ENCODE measurements around the gene GADD45A. TPM values are rescaled to one million over a fixed set of nuclear protein-coding genes. Genes with fewer than 3 reads are reported as not detected.

Gene GADD45A, protein sequence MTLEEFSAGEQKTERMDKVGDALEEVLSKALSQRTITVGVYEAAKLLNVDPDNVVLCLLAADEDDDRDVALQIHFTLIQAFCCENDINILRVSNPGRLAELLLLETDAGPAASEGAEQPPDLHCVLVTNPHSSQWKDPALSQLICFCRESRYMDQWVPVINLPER
- 54.0 TPM for polyA plus RNA-seq (2013, experiment 1 of 4)
- polyA plus RNA-seq (2013, experiment 2 of 4): 46.8 TPM
- polyA plus RNA-seq (2013, experiment 3 of 4): 35.4 TPM
- 40.9 TPM for polyA plus RNA-seq (2013, experiment 4 of 4)

DNA sequence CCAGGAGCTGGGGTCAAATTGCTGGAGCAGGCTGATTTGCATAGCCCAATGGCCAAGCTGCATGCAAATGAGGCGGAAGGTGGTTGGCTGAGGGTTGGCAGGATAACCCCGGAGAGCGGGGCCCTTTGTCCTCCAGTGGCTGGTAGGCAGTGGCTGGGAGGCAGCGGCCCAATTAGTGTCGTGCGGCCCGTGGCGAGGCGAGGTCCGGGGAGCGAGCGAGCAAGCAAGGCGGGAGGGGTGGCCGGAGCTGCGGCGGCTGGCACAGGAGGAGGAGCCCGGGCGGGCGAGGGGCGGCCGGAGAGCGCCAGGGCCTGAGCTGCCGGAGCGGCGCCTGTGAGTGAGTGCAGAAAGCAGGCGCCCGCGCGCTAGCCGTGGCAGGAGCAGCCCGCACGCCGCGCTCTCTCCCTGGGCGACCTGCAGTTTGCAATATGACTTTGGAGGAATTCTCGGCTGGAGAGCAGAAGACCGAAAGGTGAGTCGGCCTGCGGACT is at the start of gene GADD45A:
GADD45A (plus strand) TSS at position 135 of the 491 bp plus-strand sequence; CDS start at position 429, 294 bp downstream.
- Histone ChIP-seq H3K36me3 (ENCODE audit: control insufficient read depth, insufficient read depth, low read length) (peaks cover 4% of the 10 kb centered on the region), H3K27me3 (ENCODE audit: control insufficient read depth, insufficient read depth, low read length, poor library complexity, severe bottlenecking) (no peaks in the 10 kb centered on the region), H3K9me3 (ENCODE audit: control insufficient read depth, low read length) (no peaks in the 10 kb centered on the region), H3K4me3 (ENCODE audit: insufficient read depth, low read depth, low read length) (peak within 1 kb of the TSS; percentile 100), H3K4me1 (ENCODE audit: control insufficient read depth, insufficient read depth, low read length) (peaks cover 25% of the 10 kb centered on the region), H3K27ac (ENCODE audit: insufficient read depth, low read depth, low read length, poor library complexity, severe bottlenecking) (peak within 1 kb of the TSS; percentile 96)
- WGBS, 2 experiments: 0 to 1% methylated on average over 39 of the region's 39 CpGs

GRCh38 chr1:67636146-67636545 is 48.9 kb upstream of the GADD45A start:
- no peaks in the 10 kb centered on the region for H3K36me3 ChIP-seq (ENCODE audit: control insufficient read depth, insufficient read depth, low read length)
- no peaks in the 10 kb centered on the region for H3K9me3 ChIP-seq (ENCODE audit: control insufficient read depth, low read length)
- H3K27ac ChIP-seq (ENCODE audit: insufficient read depth, low read depth, low read length, poor library complexity, severe bottlenecking): no peak overlapping the region
- H3K4me1 ChIP-seq (ENCODE audit: control insufficient read depth, insufficient read depth, low read length): no peaks in the 10 kb centered on the region
- H3K4me3 ChIP-seq (ENCODE audit: insufficient read depth, low read depth, low read length): no peak overlapping the region
- H3K27me3 ChIP-seq (ENCODE audit: control insufficient read depth, insufficient read depth, low read length, poor library complexity, severe bottlenecking): no peaks in the 10 kb centered on the region

GRCh38 chr1:67639361-67639760 is 45.6 kb upstream of the GADD45A start:
- no peak overlapping the region for H3K4me3 ChIP-seq (ENCODE audit: insufficient read depth, low read depth, low read length)
- no peaks in the 10 kb centered on the region for H3K9me3 ChIP-seq (ENCODE audit: control insufficient read depth, low read length)
- H3K4me1 ChIP-seq (ENCODE audit: control insufficient read depth, insufficient read depth, low read length): peaks cover 10% of the 10 kb centered on the region
- H3K27me3 ChIP-seq (ENCODE audit: control insufficient read depth, insufficient read depth, low read length, poor library complexity, severe bottlenecking): no peaks in the 10 kb centered on the region
- no peaks in the 10 kb centered on the region for H3K36me3 ChIP-seq (ENCODE audit: control insufficient read depth, insufficient read depth, low read length)
- no peak overlapping the region for H3K27ac ChIP-seq (ENCODE audit: insufficient read depth, low read depth, low read length, poor library complexity, severe bottlenecking)
- 78 to 79% methylated on average over 6 of the region's 6 CpGs for WGBS, 2 experiments

GRCh38 chr1:67642629-67643028 is 42.4 kb upstream of the GADD45A start:
- Histone ChIP-seq H3K36me3 (ENCODE audit: control insufficient read depth, insufficient read depth, low read length) (no peaks in the 10 kb centered on the region), H3K27ac (ENCODE audit: insufficient read depth, low read depth, low read length, poor library complexity, severe bottlenecking) (no peak overlapping the region), H3K4me1 (ENCODE audit: control insufficient read depth, insufficient read depth, low read length) (peaks cover 33% of the 10 kb centered on the region), H3K4me3 (ENCODE audit: insufficient read depth, low read depth, low read length) (no peak overlapping the region), H3K9me3 (ENCODE audit: control insufficient read depth, low read length) (no peaks in the 10 kb centered on the region), H3K27me3 (ENCODE audit: control insufficient read depth, insufficient read depth, low read length, poor library complexity, severe bottlenecking) (no peaks in the 10 kb centered on the region)
- whole genome bisulfite sequencing, 2 experiments: 45% methylated on average over 9 of the region's 9 CpGs

DNA sequence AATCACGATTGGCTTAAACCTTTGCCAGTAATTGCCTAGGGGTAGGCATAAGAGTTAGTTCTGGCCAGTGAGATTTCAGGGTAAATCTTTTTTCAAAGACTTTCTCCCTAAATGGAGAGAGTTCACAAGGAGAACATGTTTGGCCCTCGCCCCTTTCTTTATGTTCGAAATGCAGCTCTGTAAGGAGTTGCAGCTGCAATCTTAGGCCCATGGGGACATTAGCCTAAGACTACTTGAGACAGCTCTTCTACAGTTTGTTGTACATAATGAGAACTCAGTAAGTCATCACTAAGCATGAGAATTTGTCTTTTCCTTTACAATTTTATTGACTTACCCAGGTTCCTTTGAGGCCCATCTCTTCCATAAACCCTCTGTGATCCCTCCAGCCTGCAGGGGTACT is 40.4 kb upstream of the GADD45A start:
- Histone ChIP-seq H3K4me1 (ENCODE audit: control insufficient read depth, insufficient read depth, low read length) (peaks cover 34% of the 10 kb centered on the region), H3K9me3 (ENCODE audit: control insufficient read depth, low read length) (no peaks in the 10 kb centered on the region), H3K4me3 (ENCODE audit: insufficient read depth, low read depth, low read length) (no peak overlapping the region), H3K27me3 (ENCODE audit: control insufficient read depth, insufficient read depth, low read length, poor library complexity, severe bottlenecking) (no peaks in the 10 kb centered on the region), H3K36me3 (ENCODE audit: control insufficient read depth, insufficient read depth, low read length) (no peaks in the 10 kb centered on the region), H3K27ac (ENCODE audit: insufficient read depth, low read depth, low read length, poor library complexity, severe bottlenecking) (no peak overlapping the region)
- 94 to 97% methylated on average over 3 of the region's 3 CpGs for WGBS, 2 experiments

DNA sequence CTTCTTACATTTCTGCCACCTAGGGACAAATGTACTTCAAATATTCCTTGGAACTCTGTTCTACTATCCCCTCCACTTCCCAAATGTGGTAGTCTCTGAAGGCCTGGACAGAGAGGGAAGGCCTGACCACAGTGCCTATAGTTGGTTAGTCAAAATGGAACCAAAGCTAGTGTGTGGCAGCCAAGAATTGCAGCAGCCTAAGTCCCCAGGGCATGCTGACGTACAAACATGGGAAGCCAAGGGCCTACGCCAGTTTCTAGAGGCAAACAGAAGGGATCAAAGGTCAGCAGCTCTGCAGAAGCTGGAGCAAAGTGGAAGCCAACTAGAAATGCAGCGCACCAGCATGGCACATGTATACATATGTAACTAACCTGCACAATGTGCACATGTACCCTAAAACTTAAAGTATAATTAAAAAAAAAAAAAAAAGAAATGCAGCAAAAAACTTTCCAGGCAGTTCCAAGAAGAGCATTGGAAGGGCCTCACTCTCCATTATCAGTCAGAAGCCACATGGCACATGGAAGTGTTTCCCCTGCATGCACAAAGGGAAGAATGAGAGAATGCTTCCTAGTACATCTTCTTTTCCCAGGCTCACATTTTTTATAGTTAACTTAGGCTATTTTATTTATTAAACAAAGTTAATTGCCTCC is 39.4 kb upstream of the GADD45A start:
- no peaks in the 10 kb centered on the region for H3K36me3 ChIP-seq (ENCODE audit: control insufficient read depth, insufficient read depth, low read length)
- H3K4me1 ChIP-seq (ENCODE audit: control insufficient read depth, insufficient read depth, low read length): peaks cover 34% of the 10 kb centered on the region
- WGBS, 2 experiments: 30 to 53% methylated on average over 2 to 3 of the region's 3 CpGs
- no peaks in the 10 kb centered on the region for H3K9me3 ChIP-seq (ENCODE audit: control insufficient read depth, low read length)
- H3K27me3 ChIP-seq (ENCODE audit: control insufficient read depth, insufficient read depth, low read length, poor library complexity, severe bottlenecking): no peaks in the 10 kb centered on the region
- peak overlapping the region; percentile 93 for H3K27ac ChIP-seq (ENCODE audit: insufficient read depth, low read depth, low read length, poor library complexity, severe bottlenecking)
- H3K4me3 ChIP-seq (ENCODE audit: insufficient read depth, low read depth, low read length): no peak overlapping the region

DNA sequence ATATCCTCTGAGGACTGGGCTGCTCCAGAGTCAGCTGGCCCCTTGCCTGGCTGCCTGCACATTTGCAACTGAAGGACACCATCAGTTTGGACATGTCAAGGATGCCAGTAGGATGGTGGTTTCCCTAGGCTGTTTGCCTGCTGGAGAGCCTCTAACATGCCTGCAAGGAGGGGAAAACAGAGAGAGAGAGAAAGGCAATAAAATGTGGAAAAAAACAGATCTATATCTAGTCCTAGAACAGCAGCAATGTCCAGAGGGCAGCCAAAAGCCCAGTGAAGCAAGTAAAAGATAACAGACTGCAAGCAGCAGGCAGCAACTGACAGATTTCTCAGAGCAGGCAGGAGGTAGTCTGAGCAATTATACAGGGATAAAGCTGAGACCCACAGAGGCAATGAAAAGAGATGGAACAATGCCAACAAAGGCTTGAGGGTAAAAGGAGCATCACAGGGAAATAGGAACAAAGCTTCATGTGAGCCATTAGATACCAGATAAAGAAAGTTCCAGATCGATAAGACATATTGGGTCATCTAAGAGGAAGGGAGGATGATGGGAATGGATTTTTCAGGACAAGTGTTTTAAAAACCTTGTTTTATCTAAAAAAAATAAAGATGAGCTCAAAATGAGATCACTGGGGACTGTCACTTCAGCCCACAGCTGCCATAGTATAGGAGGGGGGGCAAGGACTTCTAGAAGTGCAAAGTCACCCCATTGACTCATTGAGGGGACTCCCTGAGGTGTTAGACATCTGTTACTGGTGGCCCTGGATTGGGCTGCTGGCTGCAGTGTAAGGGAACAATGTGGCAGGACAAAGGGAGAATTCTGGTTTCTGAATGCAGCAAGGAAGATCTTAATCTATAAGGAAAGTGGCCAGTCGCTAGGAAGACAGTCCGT is 38.6 kb upstream of the GADD45A start:
- 34 to 42% methylated on average over 3 of the region's 3 CpGs for WGBS, 2 experiments
- Histone ChIP-seq H3K36me3 (ENCODE audit: control insufficient read depth, insufficient read depth, low read length) (no peaks in the 10 kb centered on the region), H3K9me3 (ENCODE audit: control insufficient read depth, low read length) (no peaks in the 10 kb centered on the region), H3K27ac (ENCODE audit: insufficient read depth, low read depth, low read length, poor library complexity, severe bottlenecking) (peak overlapping the region; percentile 93), H3K27me3 (ENCODE audit: control insufficient read depth, insufficient read depth, low read length, poor library complexity, severe bottlenecking) (no peaks in the 10 kb centered on the region), H3K4me3 (ENCODE audit: insufficient read depth, low read depth, low read length) (no peak overlapping the region), H3K4me1 (ENCODE audit: control insufficient read depth, insufficient read depth, low read length) (peaks cover 34% of the 10 kb centered on the region)

DNA sequence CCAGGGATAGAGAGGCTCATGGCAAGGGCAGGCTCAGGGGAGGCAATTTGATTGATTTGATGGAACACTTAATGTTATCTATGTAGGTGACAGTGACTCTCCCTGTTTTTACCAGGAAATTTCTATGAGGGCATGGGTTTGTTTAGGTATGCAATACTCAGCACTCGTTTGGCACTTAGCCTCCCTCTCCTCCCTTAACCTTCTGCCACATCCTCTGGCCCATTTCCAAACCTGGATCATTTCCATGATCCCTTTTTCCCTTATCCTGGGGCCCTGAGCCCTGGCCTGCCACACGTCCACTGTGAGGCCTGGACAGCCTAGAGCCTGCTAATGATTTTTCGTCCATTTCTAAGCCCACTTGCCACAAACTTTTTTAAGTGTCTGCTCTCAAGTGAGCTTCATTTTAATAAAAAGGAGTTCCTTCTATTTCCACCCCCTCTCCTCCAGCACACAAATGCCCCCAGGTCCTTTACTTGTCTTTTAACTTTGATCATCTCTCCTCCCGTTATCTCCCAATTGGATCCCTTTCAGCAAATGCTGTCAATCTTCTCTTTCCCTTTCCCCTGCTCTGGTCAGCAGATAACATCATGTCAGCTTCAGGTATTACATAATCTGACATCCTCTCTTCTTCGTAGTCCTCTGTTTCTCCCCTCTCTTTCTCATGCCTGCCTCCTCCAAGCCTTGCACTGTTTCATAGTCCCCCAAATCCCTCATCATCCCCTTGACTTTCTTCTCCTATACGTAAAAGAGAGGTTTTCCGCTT is 37.8 kb upstream of the GADD45A start:
- H3K27ac ChIP-seq (ENCODE audit: insufficient read depth, low read depth, low read length, poor library complexity, severe bottlenecking): peak overlapping the region; percentile 93
- no peaks in the 10 kb centered on the region for H3K36me3 ChIP-seq (ENCODE audit: control insufficient read depth, insufficient read depth, low read length)
- H3K4me1 ChIP-seq (ENCODE audit: control insufficient read depth, insufficient read depth, low read length): peaks cover 32% of the 10 kb centered on the region
- WGBS, 2 experiments: 72 to 77% methylated on average over 7 of the region's 7 CpGs
- no peaks in the 10 kb centered on the region for H3K27me3 ChIP-seq (ENCODE audit: control insufficient read depth, insufficient read depth, low read length, poor library complexity, severe bottlenecking)
- no peak overlapping the region for H3K4me3 ChIP-seq (ENCODE audit: insufficient read depth, low read depth, low read length)
- no peaks in the 10 kb centered on the region for H3K9me3 ChIP-seq (ENCODE audit: control insufficient read depth, low read length)

DNA sequence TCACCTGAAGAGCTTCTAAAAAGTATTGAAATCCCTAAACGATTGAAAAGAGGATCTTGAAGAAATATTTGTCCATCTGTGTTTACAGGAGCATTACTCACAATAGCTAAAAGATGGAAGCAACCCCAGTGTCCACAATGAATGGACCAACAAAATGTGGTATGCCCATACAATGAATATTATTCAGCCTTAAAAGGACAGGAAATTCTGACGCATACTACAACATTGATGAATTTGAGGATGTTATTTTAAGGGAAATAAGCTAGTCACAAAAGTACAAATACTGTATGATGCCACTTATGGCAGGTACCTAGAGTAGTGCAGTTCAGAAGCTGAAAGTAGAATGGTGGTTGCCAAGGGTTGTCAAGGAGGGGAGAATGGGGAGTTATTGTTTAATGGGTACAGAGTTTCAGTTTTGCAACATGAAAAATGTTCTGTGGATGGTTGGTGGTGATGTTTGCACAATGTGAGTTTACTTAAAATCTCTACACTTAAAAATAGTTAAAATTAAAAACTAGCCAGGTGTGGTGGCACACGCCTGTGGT is 37.1 kb upstream of the GADD45A start:
- Histone ChIP-seq H3K27ac (ENCODE audit: insufficient read depth, low read depth, low read length, poor library complexity, severe bottlenecking) (no peak overlapping the region), H3K4me3 (ENCODE audit: insufficient read depth, low read depth, low read length) (no peak overlapping the region), H3K27me3 (ENCODE audit: control insufficient read depth, insufficient read depth, low read length, poor library complexity, severe bottlenecking) (no peaks in the 10 kb centered on the region), H3K36me3 (ENCODE audit: control insufficient read depth, insufficient read depth, low read length) (no peaks in the 10 kb centered on the region), H3K4me1 (ENCODE audit: control insufficient read depth, insufficient read depth, low read length) (peaks cover 26% of the 10 kb centered on the region), H3K9me3 (ENCODE audit: control insufficient read depth, low read length) (no peaks in the 10 kb centered on the region)
- 93 to 97% methylated on average over 3 of the region's 3 CpGs for WGBS, 2 experiments

All from ectodermal cell (in vitro differentiated cells).